H1 (cell line): Measurements from ENCODE around the gene BUD23. TPM values are rescaled to one million over a fixed set of nuclear protein-coding genes. Genes with fewer than 3 reads are reported as not detected.
A peak's percentile ranks its signal among the peaks of the same experiment; 100 is the strongest.

ENCODE experiments used
- CTCF ChIA-PET: fragments of 300-600 bp; sonication (Branson Sonifier 250); formaldehyde crosslinking; loops from one replicate; lab custom pipeline; 2021; ENCODE audit not compliant: partially characterized antibody; lab: Charles Lee
- POLR2A ChIA-PET: fragments of 300-600 bp; sonication (Branson Sonifier 250); formaldehyde crosslinking; loops from one replicate; lab custom pipeline; 2021; ENCODE audit warnings: inconsistent platforms; ENCODE audit not compliant: partially characterized antibody; lab: Charles Lee
- DNase-seq, 2 experiments: peaks; one replicate each; pipeline versions ENCODE4 v3.0.0 to v3.0.0-alpha.2; 2010 to 2022; ENCODE audit warnings: low spot score in 2 of 2, low read depth in 1 of 2, mixed read lengths in 1 of 2
- FAIRE-seq: peaks from 2 replicates; lab custom pipeline; 2011; peaks lifted over from hg19 to GRCh38; lab: Jason Lieb, UNC
- H2AFZ ChIP-seq: 2 replicates; pipeline ENCODE4 v1.8.1; 2012; ENCODE audit warnings: low read length, inconsistent platforms
- H2AK5ac ChIP-seq: 2 replicates; pipeline ENCODE4 v1.6.1; 2013; ENCODE audit warnings: low read depth, low read length
- H2BK120ac ChIP-seq: replicated peaks from 2 replicates; pipeline ENCODE3; 2013; ENCODE audit warnings: low read depth, low read length, inconsistent platforms
- H2BK12ac ChIP-seq: 2 replicates; pipeline ENCODE4 v1.6.1; 2013; ENCODE audit warnings: low read depth, low read length
- H2BK15ac ChIP-seq: 2 replicates; pipeline ENCODE4 v1.6.1; 2013; ENCODE audit warnings: low read length
- H2BK20ac ChIP-seq: 2 replicates; pipeline ENCODE4 v1.6.1; 2013; ENCODE audit warnings: low read length
- H2BK5ac ChIP-seq: 2 replicates; pipeline ENCODE4 v1.6.1; 2013; ENCODE audit warnings: low read depth, low read length
- H3K14ac ChIP-seq: 2 replicates; pipeline ENCODE4 v1.6.1; 2013; ENCODE audit warnings: inconsistent platforms; ENCODE audit not compliant: insufficient read length
- H3K18ac ChIP-seq: 2 replicates; pipeline ENCODE4 v1.6.1; 2013; ENCODE audit warnings: low read length; ENCODE audit errors: extremely low read depth
- H3K23ac ChIP-seq: 2 replicates; pipeline ENCODE4 v1.6.1; 2013; ENCODE audit warnings: inconsistent platforms; ENCODE audit not compliant: insufficient read length
- H3K23me2 ChIP-seq: 2 replicates; pipeline ENCODE4 v1.6.1; 2013; ENCODE audit warnings: low read depth, low read length
- H3K27ac ChIP-seq: 2 replicates; pipeline ENCODE4 v1.6.1; 2011; ENCODE audit warnings: low read depth, low read length, inconsistent platforms
- H3K27me3 ChIP-seq, 4 experiments: replicated peaks in 1 of 4; 1 replicate in 1 of 4; 2 replicates in 3 of 4; pipeline versions ENCODE4 v1.6.1 to v1.8.1; 2011 to 2013; ENCODE audit warnings: low read length in 3 of 4, mild to moderate bottlenecking in 3 of 4, inconsistent platforms in 2 of 4, mixed read lengths in 2 of 4, moderate library complexity in 1 of 4; ENCODE audit not compliant: control insufficient read depth in 3 of 4, insufficient read depth in 3 of 4; ENCODE audit errors: extremely low read depth in 1 of 4
- H3K36me3 ChIP-seq, 4 experiments: 2 replicates each; pipeline versions ENCODE4 v1.6.1 to v1.8.1; 2011 to 2013; ENCODE audit warnings: mild to moderate bottlenecking in 4 of 4, low read length in 3 of 4, moderate library complexity in 2 of 4, control low read depth in 1 of 4, inconsistent platforms in 1 of 4; ENCODE audit not compliant: insufficient read depth in 4 of 4, control insufficient read depth in 2 of 4
- H3K4ac ChIP-seq: replicated peaks from 2 replicates; pipeline ENCODE3; 2013; ENCODE audit warnings: low read length, low read depth, mixed read lengths, inconsistent platforms; ENCODE audit not compliant: insufficient read length
- H3K4me1 ChIP-seq, 4 experiments: replicated peaks in 1 of 4; 1 replicate in 1 of 4; 2 replicates in 3 of 4; pipeline versions ENCODE4 v1.6.1 to v1.8.1; 2011 to 2013; ENCODE audit warnings: low read length in 3 of 4, inconsistent platforms in 2 of 4, mixed read lengths in 1 of 4; ENCODE audit not compliant: insufficient read depth in 4 of 4, control insufficient read depth in 3 of 4
- H3K4me2 ChIP-seq, 2 experiments: 2 replicates each; pipeline versions ENCODE4 v1.6.1 to v1.8.1; 2011 to 2013; ENCODE audit warnings: low read depth in 2 of 2, low read length in 2 of 2, control low read depth in 1 of 2, inconsistent platforms in 1 of 2, mild to moderate bottlenecking in 1 of 2; ENCODE audit not compliant: insufficient read depth in 1 of 2
- H3K4me3 ChIP-seq, 4 experiments: fragments of 200-600, 300-600 bp in 1 of 4; sonication (generic), shearing (Covaris generic), sonication (Bioruptor Twin) in 1 of 4; 2 replicates each; pipeline versions ENCODE4 v1.5.1 to v1.8.1; 2011 to 2016; ENCODE audit warnings: low read length in 4 of 4, low read depth in 3 of 4, control low read depth in 2 of 4, inconsistent platforms in 2 of 4, mild to moderate bottlenecking in 2 of 4, mixed read lengths in 1 of 4, moderate library complexity in 1 of 4; ENCODE audit not compliant: insufficient read depth in 2 of 4; ENCODE audit errors: extremely low read depth in 1 of 4
- H3K56ac ChIP-seq: replicated peaks from 2 replicates; pipeline ENCODE3; 2013; ENCODE audit warnings: low read depth, mild to moderate bottlenecking, mixed read lengths, low read length, inconsistent platforms; ENCODE audit not compliant: insufficient read length
- H3K79me1 ChIP-seq: 2 replicates; pipeline ENCODE4 v1.6.1; 2013; ENCODE audit warnings: low read depth, low read length, control low read depth
- H3K79me2 ChIP-seq, 2 experiments: 2 replicates each; pipeline versions ENCODE4 v1.6.1 to v1.8.1; 2012 to 2013; ENCODE audit warnings: low read length in 2 of 2, mild to moderate bottlenecking in 2 of 2, inconsistent platforms in 1 of 2; ENCODE audit not compliant: insufficient read depth in 2 of 2, control insufficient read depth in 1 of 2
- H3K9ac ChIP-seq, 4 experiments: replicated peaks in 1 of 4; 1 replicate in 1 of 4; 2 replicates in 3 of 4; pipeline versions ENCODE4 v1.6.1 to v1.8.1; 2011 to 2013; ENCODE audit warnings: low read depth in 3 of 4, low read length in 3 of 4, control low read depth in 2 of 4, mild to moderate bottlenecking in 2 of 4, moderate library complexity in 2 of 4, inconsistent platforms in 1 of 4; ENCODE audit errors: extremely low read depth in 1 of 4
- H3K9me3 ChIP-seq, 2 experiments: 2 replicates each; pipeline versions ENCODE4 v1.6.1 to v1.8.1; 2012 to 2013; ENCODE audit warnings: mild to moderate bottlenecking in 2 of 2, moderate library complexity in 2 of 2, control low read depth in 1 of 2, inconsistent platforms in 1 of 2, low read depth in 1 of 2, low read length in 1 of 2, mixed read lengths in 1 of 2; ENCODE audit not compliant: insufficient read depth in 2 of 2
- H4K20me1 ChIP-seq, 2 experiments: replicated peaks in 1 of 2; 2 replicates each; pipeline versions ENCODE3 to v1.8.1; 2011 to 2013; ENCODE audit warnings: inconsistent platforms in 2 of 2, low read length in 2 of 2, mild to moderate bottlenecking in 1 of 2; ENCODE audit not compliant: insufficient read depth in 2 of 2, control insufficient read depth in 1 of 2
- H4K5ac ChIP-seq: 2 replicates; pipeline ENCODE4 v1.6.1; 2013; ENCODE audit warnings: low read length, low read depth, mixed read lengths, inconsistent platforms; ENCODE audit not compliant: insufficient read length
- H4K8ac ChIP-seq: 2 replicates; pipeline ENCODE4 v1.8.0; 2013; ENCODE audit warnings: mild to moderate bottlenecking, moderate library complexity, low read length, inconsistent platforms; ENCODE audit not compliant: insufficient read depth; ENCODE audit errors: extremely low read depth
- H4K91ac ChIP-seq: replicated peaks from 2 replicates; pipeline ENCODE3; 2013; ENCODE audit warnings: low read length, mixed read lengths, inconsistent platforms; ENCODE audit not compliant: insufficient read length
- KDM5A ChIP-seq: fragments of 200-600 bp; IDR thresholded peaks from 2 replicates; pipeline ENCODE4 v1.7.1; 2012; ENCODE audit warnings: mild to moderate bottlenecking, low read length, inconsistent platforms, mixed read lengths
- SP2 ChIP-seq: IDR thresholded peaks from 2 replicates; pipeline ENCODE4 v1.6.1; 2012; ENCODE audit warnings: mild to moderate bottlenecking, low read length, inconsistent platforms
- TAF1 ChIP-seq: IDR thresholded peaks from 2 replicates; pipeline ENCODE4 v1.6.1; 2011; ENCODE audit warnings: mild to moderate bottlenecking, low read depth, low read length
- TBP ChIP-seq: IDR thresholded peaks from 2 replicates; pipeline ENCODE4 v1.6.1; 2011; ENCODE audit warnings: low read depth, low read length, improper control_type of control experiment
- WGBS, 2 experiments: shearing (Covaris generic) in 1 of 2; methylation state at CpG; one replicate each; pipeline versions ENCODE4 v1.1.6 to v1.1.7; 2013 to 2015; ENCODE audit warnings: low lambda C conversion rate in 2 of 2, mixed read lengths in 2 of 2, inconsistent platforms in 1 of 2, low coverage in 1 of 2, missing lambda C conversion rate in 1 of 2; ENCODE audit not compliant: insufficient replicate concordance in 2 of 2, insufficient coverage in 1 of 2, insufficient read length in 1 of 2; ENCODE audit errors: extremely low coverage in 1 of 2, missing lambda C conversion rate in 1 of 2; 5-methylcytosine and 5-hydroxymethylcytosine counted together
- polyA plus RNA-seq, 7 experiments: library from polyadenylated mRNA; depleted of rRNA in 3 of 7; stranded (reverse) in 5 of 7; unstranded in 2 of 7; fragments of >200 nt in 5 of 7; fragments of 200-250 nt in 2 of 7; gene quantifications; 1 replicate in 5 of 7; 2 replicates in 1 of 7; 4 replicates in 1 of 7; pipeline versions ENCODE4 v1.2.1 to v1.2.3, GENCODE V29; 2011 to 2013; ENCODE audit warnings: missing spikeins in 2 of 7, mixed read lengths in 2 of 7
- total RNA-seq: library from RNA; stranded (reverse); fragmentation: NEBNext Ultra II Directional; extraction: Animal tissue kit (Norgen Biotek cat#: 25700); gene quantifications from 2 replicates; pipeline ENCODE4 v1.2.1, GENCODE V29; 2021

BUD23 gene
- total and polyA plus RNA-seq, 2 of the 8 experiments (the other 6 are each of a cell fraction or from before 2014, with no cell fraction given): 72.3 to 78.4 TPM

- Histone ChIP-seq H3K9me3 (no peaks in the 10 kb centered on the region), H3K56ac (no peak overlapping the region), H3K4ac (no peak overlapping the region), H3K4me3 (no peak overlapping the region), H3K79me2 (no peaks in the 10 kb centered on the region), H2BK120ac (no peak overlapping the region), H2BK12ac (no peak overlapping the region), H3K18ac (no peak overlapping the region), H3K27ac (no peak overlapping the region), H3K36me3 (no peaks in the 10 kb centered on the region; a peak in 1 of 8 replicates), H2BK15ac (no peak overlapping the region), H4K91ac (no peak overlapping the region), H2AFZ (no peak overlapping the region), H3K79me1 (no peaks in the 10 kb centered on the region; the same call in 1 of the 2 replicates), H3K9ac (no peak overlapping the region), H4K8ac (peak overlapping the region; percentile 57; the same call in 1 of the 2 replicates), H2BK20ac (no peak overlapping the region), H4K20me1 (peaks cover 3 to 10% of the 10 kb centered on the region in 2 experiments), H2AK5ac (no peak overlapping the region), H3K4me2 (no peak overlapping the region), H3K4me1 (peaks cover 0 to 19% (median 15%) of the 10 kb centered on the region in 4 experiments; a peak in 6 of 7 replicates), H3K14ac (no peak overlapping the region), H3K23me2 (peaks cover 2% of the 10 kb centered on the region; the same call in 1 of the 2 replicates), H3K23ac (no peak overlapping the region), H4K5ac (no peak overlapping the region), H3K27me3 (no peaks in the 10 kb centered on the region; a peak in 1 of 7 replicates), H2BK5ac (no peak overlapping the region)
- FAIRE-seq (no peak), DNase-seq (peak in 1 of 2 experiments; percentile 49)
- ChIA-PET POLR2A (interaction anchor here (1.0 to 2.4 kb wide), 8 partner anchors 10 to 32 kb away, joined by 3 to 7 read pairs (median 5); partner anchors contain the start of genes ABHD11 and STX1A), CTCF (interaction anchor here (0.7 to 9.7 kb wide), 9 partner anchors 9 to 189 kb away, joined by 3 to 130 read pairs (median 4); partner anchors contain the start of gene STX1A)
- 81% methylated on average over 14 of the region's 15 CpGs; no CpG with 5 or more reads in 1 of the 2 experiments for WGBS, 2 experiments
- no peak for TF ChIP-seq KDM5A
- TF ChIP-seq SP2: no peak
- TF ChIP-seq TBP: no peak
- TF ChIP-seq TAF1: no peak
These were observed 23.7 kb downstream of the BUD23 start for GRCh38 chr7:73707045-73707631.
